GDM1 (cell line): ENCODE results near the gene MYOG.

Source experiments
- DNase-seq: peaks from one replicate; lab custom pipeline; 2025; lab: John Stamatoyannopoulos, UW

Gene MYOG

GRCh38 chr1:203085528-203086406 is at the start of gene MYOG:
MYOG (minus strand) TSS chr1:203086012; CDS start chr1:203085961, 51 bp downstream.
- DNase-seq, result no peak

GRCh38 chr1:203133970-203134725 is 48.3 kb upstream of the MYOG start:
- DNase-seq, result no peak

DNA sequence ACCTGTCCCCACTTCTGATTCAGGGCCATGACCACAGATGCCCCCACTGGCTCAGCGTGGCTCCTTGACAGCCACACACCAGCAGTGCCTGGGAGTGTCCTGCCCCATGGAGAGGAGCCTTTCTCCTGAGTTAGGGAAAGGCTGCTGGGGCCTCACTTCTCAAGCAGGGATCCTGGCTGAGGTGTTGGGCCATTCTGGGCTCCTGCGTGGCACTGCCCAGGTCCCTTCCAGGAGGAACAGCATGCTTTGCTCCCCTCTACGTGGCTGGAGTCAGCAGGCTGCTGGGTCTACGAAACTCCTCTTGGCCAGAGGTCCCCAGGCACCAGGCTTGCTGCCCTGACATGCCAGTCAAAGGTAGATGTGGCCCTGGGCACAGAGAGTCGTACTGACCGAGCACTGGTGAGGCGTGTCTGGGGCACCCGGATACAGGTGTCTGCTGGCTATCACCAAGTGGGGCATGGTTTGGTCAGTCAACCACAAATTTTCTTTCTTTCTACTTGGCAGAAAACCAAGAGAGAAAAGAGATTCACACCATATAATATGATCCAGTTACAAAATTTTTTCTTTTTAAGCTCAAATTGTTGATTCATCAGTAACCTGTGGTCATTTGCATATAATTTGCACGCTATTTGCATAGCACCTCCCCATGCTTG is 45.9 kb upstream of the MYOG start:
- no peak for DNase-seq

- DNase-seq, result no peak
Observed at GRCh38 chr1:203130358-203130985, 44.7 kb upstream of the MYOG start.

DNA sequence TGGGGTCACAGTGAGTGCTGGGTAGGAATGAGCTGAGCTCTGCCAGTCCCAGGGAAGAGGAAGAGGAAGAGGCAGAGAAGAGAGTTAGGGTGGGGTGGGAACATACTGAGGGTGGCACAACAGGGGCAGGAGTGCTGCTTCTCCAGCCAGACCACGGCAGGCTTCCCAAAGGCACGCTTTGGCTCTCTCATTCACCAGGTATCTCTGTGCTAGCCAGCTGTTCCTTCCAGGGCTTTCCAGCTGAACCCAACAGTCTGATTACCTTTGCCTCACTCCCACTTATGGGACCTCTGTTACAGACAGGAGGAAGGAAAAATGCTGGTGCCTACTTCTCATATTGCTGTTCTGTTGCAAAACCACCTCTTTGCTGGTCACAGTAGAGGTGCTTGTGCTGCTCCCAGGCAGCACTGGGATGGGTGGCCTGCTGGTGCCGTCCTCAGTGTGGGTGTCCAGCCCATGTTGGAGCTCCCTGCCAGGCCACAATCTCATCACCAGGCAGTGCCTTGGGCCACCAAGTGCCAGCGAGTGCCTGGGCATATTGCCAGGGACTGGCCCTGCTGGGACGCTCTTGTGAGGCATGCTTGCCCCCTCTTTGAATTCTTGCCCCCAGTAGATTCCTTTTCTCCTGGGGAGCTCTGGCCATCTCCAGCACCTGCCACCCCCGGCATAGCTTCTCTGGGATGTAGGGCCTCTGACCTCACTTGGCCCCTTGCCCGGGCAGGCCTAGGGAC is 43.9 kb upstream of the MYOG start:
- DNase-seq, result no peak

GRCh38 chr1:203128716-203129500 is 43.1 kb upstream of the MYOG start:
- DNase-seq, result no peak

DNA sequence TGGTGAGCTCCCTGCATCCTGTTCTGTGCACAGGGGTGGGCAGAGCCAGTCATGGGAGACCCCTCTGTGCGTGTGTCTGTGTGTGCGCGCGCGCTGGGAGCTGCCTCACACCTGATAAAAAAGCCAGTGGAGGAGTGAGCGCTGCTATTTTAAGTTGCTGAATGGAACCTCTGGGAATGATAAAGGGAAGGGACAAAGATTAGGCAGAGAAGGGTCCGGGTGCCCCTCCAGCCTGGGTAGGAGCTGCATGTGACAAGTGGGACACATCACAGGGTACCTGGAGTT is 42.6 kb upstream of the MYOG start:
- no peak for DNase-seq

GRCh38 chr1:203127666-203128430 is 42.0 kb upstream of the MYOG start, which contains the start of gene ADORA1:
ADORA1 (plus strand) TSS chr1:203127726; CDS start chr1:203128842, 1,116 bp downstream.
- DNase-seq, result no peak

DNA sequence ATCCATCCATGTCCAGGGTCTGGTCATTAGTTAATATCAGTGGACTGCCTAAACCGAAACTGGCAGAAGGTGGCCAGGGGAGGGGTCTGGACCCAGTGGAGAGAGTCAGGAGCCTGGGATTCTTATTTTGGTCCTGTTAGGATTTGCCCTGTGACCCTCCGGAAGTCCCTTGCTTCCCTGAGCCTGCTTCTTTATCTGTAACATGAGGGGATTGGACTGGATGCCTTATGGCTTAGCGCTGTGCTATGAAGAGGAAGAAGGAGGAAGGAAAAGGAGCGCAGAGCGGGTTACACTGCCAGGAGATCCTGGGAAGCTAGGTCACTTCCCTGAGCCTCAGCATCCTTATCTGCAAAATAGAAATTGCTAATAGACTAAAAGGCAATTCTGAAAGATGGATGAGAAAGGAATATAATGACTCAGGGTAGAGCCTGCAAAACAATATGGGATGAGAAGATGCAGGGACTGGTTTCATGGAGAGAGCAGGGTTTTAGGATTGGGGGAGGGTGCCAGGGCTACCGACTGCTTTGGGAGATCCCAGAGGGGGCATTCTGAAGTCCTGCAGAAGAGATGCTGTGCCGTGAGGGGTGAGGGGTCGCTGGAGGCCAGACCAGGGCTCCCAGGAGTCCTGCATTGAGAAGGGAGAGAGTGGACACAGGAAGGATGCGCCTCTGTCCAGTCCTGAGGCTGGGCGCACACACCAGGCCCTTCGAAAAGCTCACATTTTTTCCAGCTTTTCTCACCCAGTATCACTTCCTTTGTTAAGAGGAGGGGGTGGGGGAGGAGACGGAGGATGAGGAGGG is 41.3 kb upstream of the MYOG start:
- DNase-seq, result no peak

DNA sequence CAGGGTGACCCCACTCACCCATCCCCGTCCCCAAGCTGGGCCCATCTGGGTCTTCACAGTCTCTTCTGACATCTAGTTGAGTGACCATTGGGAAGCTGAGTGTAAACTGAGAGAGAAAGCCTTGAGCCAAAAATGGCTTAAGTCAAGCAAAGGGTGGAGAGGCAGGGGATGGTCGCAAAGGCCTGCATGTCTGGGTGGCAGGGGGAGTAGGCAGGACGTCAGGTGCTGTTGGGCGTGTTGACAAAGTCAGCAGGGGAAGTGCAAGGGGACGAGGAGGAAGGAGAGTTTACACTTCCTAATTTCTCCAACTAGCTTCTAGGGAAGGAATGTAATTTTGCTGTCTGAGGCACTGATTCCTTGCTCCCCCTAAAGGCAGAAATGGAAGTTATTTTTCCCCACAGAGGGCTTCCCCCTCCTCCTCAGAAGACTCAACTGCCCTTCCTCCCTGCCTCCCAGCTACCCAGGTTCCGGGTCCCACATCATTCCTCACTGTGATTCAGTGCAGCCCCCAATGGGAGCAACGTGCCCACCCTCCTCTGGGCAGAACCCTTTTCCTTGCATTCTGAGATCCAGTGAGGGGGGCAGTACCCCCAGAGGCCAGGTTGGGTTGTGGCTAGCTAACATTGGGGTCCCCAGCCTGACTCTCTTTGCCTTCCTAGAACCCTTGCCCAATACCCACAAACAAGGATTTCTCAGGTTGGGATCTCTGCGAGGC is 40.5 kb upstream of the MYOG start:
- no peak for DNase-seq

- no peak for DNase-seq
Observed at GRCh38 chr1:203124546-203125317, 38.9 kb upstream of the MYOG start.

DNA sequence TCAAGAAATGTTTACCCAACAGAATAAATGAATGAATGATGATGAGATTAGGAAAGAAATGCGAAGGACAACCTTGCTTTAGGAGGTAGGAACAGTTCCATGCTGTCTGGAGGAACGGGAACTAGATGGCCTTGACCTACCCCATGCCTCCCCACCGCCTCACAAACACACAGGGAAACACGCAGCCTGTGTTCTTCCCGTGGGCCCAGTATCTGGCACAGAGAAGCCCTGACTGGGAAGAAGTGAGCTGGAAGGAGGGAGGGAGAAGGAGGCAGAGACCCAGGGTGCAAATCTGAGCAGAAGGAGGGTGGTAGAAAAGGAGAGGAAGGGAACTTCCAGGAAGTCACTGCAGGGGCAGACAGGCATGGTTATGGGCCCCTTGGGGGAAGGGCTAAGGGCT is 38.2 kb upstream of the MYOG start:
- no peak for DNase-seq

GRCh38 chr1:203122159-203122558 is 36.3 kb upstream of the MYOG start:
- DNase-seq, result no peak

DNA sequence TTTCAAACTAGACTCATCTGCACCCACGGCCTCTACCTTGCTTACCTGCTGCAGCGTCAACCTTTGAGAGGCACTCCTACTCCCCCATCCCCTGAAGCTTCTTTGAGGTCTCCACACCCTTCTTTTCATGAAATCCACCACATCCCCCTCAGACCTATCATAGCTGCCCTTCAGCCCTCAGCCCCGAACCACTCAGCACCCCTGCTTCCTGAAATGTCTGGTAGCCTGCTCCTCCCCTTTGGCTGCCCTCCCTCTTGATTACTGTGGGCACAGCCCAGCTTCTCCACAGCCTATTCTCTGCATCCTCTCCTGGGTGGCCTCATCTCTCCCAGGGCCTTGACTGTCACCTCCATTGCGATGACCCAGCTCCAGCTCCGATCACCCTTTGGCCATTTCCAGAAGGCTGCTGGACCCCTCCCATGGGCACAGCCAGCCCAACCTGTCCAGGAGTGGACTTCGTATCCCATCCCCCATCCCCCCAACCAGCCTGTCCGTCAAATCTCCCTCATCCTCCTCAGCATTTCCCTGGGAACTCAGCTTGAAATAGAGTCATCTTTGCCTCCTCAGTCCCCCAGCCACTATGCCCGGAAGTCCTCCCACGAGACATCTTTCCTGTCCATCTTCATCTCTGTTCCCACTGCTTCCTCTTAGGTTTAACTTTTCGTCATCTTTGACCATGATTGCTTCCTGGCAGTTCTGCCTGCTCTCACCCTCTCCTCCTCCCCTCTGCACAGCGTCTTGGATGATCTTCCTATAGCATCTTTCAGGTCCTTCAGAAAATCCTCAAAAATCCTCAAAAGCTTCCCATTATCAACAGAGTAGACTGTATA is 35.6 kb upstream of the MYOG start:
- no peak for DNase-seq

DNA sequence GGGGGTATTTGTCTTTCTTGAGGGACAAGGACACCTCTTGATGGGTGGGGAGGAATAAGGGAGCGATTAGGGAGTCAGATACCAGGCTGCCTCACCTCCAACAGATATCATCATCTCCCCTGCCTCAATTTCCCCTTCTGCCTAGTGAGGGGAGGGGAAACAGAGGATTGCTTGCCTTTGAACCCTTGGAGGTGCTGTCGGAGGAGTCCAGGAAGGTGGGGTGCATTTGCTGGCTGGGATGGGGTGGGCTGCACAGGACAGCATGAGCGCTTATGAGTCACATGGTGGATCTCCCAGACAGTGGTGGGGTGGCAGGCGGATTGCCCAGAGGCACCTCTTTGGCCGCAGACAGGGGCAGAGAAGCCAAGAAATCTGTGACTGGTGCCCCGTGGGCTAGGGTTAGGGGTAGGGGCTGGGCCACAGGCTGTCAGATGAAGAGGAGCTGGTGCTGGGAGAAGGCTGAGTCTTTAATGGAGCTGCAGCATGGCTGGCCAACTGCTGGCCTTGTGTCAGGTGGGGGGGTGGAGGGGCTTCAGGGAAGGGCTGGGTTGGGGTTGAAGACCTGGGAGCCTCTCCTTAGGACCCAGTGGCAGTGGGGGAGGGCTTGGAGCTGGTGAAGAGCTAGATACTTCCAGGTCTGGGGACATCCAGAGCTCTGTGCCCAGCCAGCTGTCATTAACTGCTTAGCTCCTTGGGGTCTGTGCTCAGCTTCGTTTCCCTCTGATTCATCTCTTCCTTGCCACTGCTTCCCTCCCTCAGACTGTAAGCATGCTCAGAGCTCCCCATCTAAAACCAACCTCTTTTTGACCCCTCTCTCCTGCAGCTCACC is 34.7 kb upstream of the MYOG start:
- DNase-seq, result no peak
